22Rv1 (cell line): ENCODE data around the gene ZNF543.

ENCODE experiments used
- CTCF ChIP-seq: fragments of 450-650 bp; IDR thresholded peaks from 2 replicates; pipeline ENCODE4 v1.5.1; 2017; ENCODE audit warnings: mild to moderate bottlenecking
- ZFX ChIP-seq: fragments of 450-650 bp; IDR thresholded peaks from 2 replicates; pipeline ENCODE4 v1.6.1; 2017; ENCODE audit warnings: antibody characterized with exemption, borderline replicate concordance

- TF ChIP-seq CTCF (no peak), ZFX (no peak)
These were observed 9.5 kb upstream of the ZNF543 start for GRCh38 chr19:57310792-57311191.
